Pulmonary artery endothelial cell (primary cell): Measurements from ENCODE around the gene CHRNE. TPM values are rescaled to one million over a fixed set of nuclear protein-coding genes. Genes with fewer than 3 reads are reported as not detected.
"Not testable (repeated sequence)": the region's sequence is repeated elsewhere in the genome, so short reads cannot be mapped to it uniquely, and the experiment has no call there.

Source experiments
- DNase-seq: peaks from one replicate; pipeline ENCODE4 v3.0.0-alpha.2; 2011; ENCODE audit warnings: low read depth, low spot score
- total RNA-seq: library from RNA; depleted of rRNA; stranded (reverse); fragments of >200 nt; gene quantifications from 2 replicates; pipeline ENCODE4 v1.2.3, GENCODE V29; 2014

CHRNE gene
- total RNA-seq, 1 donor from 2014 or later: 0.53 TPM

DNA sequence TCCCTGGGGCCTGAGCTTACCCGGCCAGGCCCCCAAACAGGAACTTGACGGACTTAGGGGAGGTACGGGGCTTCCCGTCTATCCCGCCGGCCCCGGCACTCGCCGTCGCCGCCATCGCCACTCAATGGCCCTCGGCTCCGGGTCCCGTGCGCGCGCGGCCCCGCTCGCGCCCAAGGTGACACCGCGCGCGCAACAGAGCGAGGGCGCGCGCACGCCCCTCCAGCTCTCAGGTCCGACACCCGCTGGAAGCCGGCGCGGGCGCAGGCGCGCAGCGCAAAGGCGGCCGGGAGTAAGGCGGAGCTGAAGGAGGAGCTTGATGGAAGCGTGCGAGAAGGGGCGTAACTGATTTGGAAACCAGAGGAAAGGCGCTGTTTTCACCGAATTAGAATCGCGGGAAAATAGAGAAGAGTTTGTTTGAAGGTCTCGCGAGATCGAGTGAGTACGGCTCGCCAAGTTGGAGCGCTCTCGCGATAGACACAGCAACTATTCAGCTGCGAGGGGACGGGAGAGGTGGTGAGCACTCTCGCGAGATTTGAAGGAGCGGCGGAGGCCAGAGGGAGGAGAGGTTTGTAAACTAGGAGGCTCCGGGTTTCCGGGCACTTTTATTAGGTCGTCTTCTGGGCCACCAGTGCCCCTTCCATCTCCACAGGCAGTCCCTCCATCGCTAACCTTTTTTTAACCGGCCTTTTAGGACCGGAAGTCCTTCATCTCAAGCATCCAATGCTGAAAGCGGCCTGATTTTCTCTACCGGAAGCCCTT is 37.1 kb upstream of the CHRNE start, which contains the start of the genes RNF167 and SLC25A11:
Gene RNF167, plus strand, starts transcription at position 473 of the 759 bp plus-strand sequence. CDS start 642 bp downstream, outside the sequence.
Gene SLC25A11, minus strand, starts transcription at position 251 of the 759 bp plus-strand sequence. Its CDS starts 136 bp downstream, at position 115.
- peak; percentile 99 for DNase-seq

DNA sequence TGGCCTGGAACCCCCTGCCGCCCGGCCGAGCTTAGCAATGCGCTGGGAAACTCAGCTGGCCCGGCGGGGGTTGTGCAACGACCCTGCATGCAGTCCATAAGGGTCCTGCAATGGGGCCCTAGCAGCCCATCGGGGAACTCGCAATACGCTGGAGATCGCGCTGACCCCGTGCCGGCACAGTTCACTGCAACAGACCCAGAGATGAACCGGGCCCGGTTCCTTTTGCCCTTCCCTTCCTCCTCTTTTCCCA is 36.6 kb upstream of the CHRNE start:
- DNase-seq: no peak

DNA sequence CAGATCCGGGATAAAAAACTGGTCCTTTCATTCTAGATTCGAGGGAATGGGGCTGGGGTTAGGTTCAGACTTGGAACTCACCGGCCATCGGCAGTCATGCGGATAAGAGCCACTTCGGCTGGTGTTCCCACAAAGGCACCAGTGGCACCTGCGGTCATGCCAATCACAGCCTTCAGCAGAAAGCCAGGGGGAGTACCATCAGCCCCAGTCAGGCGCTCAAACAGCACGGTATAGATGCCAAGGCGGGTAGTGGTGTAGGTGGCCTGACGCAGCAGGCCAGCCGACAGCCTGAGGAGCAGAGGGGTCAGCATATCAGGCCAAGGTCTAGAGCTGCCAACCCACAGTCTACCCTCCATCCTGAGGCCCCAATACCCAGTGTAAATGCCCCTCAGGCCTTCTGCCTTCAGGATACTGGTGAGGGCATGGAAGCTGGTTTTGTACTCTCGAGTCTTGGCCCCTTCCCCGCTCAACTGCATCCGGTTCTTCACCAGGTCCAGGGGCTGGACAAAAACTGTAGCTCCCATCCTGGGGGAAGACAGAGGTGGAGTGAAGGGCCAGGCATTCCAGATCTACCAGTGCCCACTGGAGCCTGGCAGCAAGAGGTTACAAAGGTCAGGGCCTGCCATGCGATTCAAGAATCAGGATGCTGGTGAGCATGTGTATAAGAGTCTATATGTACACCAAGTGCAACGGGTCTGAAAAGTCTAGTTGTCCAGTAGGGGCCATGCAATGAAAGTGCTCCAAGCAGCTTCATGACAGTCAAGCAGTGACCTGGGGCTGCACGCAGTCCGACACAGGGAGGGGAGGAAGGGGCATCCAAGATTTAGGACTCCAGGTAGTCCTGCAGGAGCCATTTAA is 36.0 kb upstream of the CHRNE start:
- no peak for DNase-seq

GRCh38 chr17:4938069-4938491 is 35.2 kb upstream of the CHRNE start:
- DNase-seq: no peak

GRCh38 chr17:4937553-4937952 is 34.7 kb upstream of the CHRNE start:
- no peak for DNase-seq

DNA sequence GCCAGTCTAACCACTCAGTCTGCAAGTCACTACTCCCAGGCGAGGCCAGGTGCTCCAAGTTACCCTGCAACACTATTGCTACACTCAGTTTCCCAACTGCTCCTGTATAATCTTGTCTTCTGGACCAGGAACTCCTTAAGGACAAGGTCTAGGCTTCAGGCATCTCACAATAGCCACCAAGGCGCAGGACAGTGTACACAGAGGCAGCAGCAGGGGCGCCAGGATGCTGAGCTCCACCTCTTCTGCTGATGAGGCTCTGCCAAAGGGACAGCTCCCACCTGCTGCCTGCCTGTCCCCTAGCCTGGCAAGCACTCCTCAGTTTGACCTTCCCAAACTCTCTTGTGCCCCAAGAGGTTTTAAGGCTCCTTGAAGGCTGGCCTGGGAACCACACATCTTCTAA is 33.5 kb upstream of the CHRNE start:
- DNase-seq: no peak

- no peak for DNase-seq
Measured at GRCh38 chr17:4935650-4936049, 32.8 kb upstream of the CHRNE start.

- no peak for DNase-seq
Measured at GRCh38 chr17:4934173-4934979, 31.5 kb upstream of the CHRNE start.

DNA sequence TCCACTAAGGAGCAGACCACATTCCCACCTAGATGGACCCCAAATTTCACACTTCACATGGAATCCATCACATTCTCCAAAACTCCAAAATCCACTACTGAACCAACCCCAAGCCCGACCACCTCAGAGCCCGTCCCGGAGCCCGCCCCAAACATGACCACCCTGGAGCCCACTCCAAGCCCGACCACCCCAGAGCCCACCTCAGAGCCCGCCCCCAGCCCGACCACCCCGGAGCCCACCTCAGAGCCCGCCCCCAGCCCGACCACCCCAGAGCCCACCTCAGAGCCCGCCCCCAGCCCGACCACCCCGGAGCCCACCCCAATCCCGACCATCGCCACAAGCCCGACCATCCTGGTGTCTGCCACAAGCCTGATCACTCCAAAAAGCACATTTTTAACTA is 30.7 kb upstream of the CHRNE start:
- no peak for DNase-seq

DNA sequence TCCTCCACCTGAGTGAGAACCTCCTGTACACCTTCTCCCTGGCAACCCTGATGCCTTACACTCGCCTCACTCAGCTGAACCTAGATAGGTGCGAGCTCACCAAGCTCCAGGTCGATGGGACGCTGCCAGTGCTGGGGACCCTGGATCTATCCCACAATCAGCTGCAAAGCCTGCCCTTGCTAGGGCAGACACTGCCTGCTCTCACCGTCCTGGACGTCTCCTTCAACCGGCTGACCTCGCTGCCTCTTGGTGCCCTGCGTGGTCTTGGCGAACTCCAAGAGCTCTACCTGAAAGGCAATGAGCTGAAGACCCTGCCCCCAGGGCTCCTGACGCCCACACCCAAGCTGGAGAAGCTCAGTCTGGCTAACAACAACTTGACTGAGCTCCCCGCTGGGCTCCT is 29.9 kb upstream of the CHRNE start:
- no peak for DNase-seq

- DNase-seq: no peak
Measured at GRCh38 chr17:4931963-4932362, 29.1 kb upstream of the CHRNE start, which contains the start of gene GP1BA. GP1BA (plus strand) TSS chr17:4932277; CDS start chr17:4932605, 328 bp downstream.

DNA sequence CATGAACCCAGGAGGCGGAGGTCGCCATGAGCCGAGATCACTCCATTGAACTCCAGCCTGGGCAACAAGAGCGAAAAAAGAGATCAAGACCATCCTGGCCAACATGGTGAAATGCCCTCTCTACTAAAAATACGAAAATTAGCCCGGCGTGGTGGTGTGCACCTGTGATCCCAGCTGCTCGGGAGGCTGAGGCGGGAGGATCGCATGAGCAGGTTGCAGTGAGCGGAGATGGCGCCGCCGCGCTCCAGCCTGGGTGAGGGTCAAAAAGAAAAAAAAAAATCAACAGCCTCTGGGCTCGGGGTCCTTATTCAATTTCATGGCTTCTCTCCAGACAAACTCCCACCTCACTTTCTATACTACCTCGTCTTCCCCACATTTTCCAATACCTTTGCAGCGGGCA is 26.0 kb upstream of the CHRNE start:
- no peak for DNase-seq

GRCh38 chr17:4926577-4927335 is 23.9 kb upstream of the CHRNE start:
- not testable (repeated sequence) for DNase-seq

- no peak for DNase-seq
Measured at GRCh38 chr17:4921320-4921719, 18.4 kb upstream of the CHRNE start.

GRCh38 chr17:4920351-4921048 is 17.6 kb upstream of the CHRNE start:
- no peak for DNase-seq

GRCh38 chr17:4919511-4920047 is 16.7 kb upstream of the CHRNE start:
- DNase-seq: no peak

DNA sequence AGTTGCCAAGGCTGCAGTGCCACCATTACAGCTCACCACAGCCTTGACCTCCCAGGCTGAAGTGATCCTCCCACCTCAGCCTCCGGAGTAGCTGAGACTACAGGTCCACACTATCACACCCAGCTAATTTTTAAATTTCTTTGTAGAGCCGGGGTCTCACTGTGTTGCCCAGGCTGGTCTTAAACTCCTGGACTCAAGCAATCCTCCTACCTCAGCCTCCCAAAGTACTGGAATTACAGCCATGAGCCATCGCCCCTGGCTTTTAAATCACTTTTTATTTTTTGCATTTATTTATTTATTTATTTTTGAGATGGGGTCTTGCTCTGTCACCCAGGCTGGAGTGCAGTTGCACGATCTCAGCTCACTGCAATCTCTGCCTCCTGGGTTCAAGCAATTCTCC is 11.7 kb upstream of the CHRNE start:
- DNase-seq: not testable (repeated sequence)

GRCh38 chr17:4913994-4914393 is 11.1 kb upstream of the CHRNE start:
- no peak for DNase-seq

DNA sequence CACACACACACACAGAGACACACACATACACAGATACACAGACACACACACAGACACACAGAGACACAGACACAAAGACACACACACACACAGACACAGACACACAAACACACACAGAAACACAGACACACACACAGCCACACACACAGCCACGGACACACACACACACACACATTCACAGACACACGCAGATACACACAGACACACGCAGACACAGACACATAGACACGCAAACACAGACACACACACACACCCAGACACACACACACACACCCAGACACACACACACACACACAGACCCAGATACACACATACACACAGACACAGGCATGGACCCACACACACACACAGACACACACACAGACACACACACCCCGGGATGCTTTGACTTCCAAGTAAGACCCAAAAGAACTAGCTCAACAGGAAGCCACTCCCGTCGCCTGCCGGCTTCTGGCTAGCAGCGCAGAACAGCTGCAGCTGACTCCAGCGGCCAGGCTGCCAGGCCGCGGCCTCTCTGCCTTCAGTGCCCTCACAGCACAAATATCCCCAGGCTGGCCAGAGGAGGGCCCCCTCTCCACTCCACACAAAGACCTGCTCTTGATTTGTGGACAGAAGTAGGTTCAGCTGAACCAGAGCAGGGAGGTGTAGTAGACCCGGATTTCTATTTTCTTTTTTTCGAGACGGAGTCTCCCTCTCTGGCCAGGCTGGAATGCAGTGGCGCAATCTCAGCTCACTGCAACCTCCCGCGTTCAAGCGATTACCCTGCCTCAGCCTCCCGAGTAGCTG is 6.0 kb upstream of the CHRNE start:
- DNase-seq: peak; percentile 87
